GM23338 (cell line): ENCODE data around the gene MTR. TPM values are rescaled to one million over a fixed set of nuclear protein-coding genes. Genes with fewer than 3 reads are reported as not detected.

Source experiments
- ATAC-seq: fragments of 200-7000 bp; cut with Tn5 transposase; 3 replicates; pipeline ENCODE4 v1.9.1; 2020
- DNase-seq: peaks from one replicate; pipeline ENCODE4 v3.0.0-alpha.2; 2015; ENCODE audit warnings: low spot score
- H2AFZ ChIP-seq: fragments of 200-600 bp; sonication (generic); 2 replicates; pipeline ENCODE4 v1.8.0; 2016; ENCODE audit warnings: antibody characterized with exemption, mild to moderate bottlenecking, moderate library complexity
- H3F3A ChIP-seq: fragments of 200-600 bp; sonication (generic); replicated peaks from 2 replicates; pipeline ENCODE4 v1.8.0; 2017; ENCODE audit warnings: antibody characterized with exemption, mixed run types, low read depth
- H3K27ac ChIP-seq: fragments of 200-600 bp; sonication (generic); 2 replicates; pipeline ENCODE4 v1.6.1; 2016; ENCODE audit warnings: low read depth
- H3K27me3 ChIP-seq: fragments of 200-600 bp; sonication (generic); 2 replicates; pipeline ENCODE4 v1.8.0; 2016; ENCODE audit warnings: mild to moderate bottlenecking, mixed run types, moderate library complexity; ENCODE audit not compliant: insufficient read depth
- H3K36me3 ChIP-seq: fragments of 200-600 bp; sonication (generic); 2 replicates; pipeline ENCODE4 v1.8.0; 2016; ENCODE audit warnings: mild to moderate bottlenecking; ENCODE audit not compliant: insufficient read depth
- H3K4me1 ChIP-seq: fragments of 200-600 bp; sonication (generic); 2 replicates; pipeline ENCODE4 v1.8.0; 2016; ENCODE audit warnings: mild to moderate bottlenecking, moderate library complexity; ENCODE audit not compliant: insufficient read depth
- H3K4me2 ChIP-seq: fragments of 200-600 bp; sonication (generic); 2 replicates; pipeline ENCODE4 v1.7.1; 2017; ENCODE audit warnings: mixed run types
- H3K4me3 ChIP-seq: fragments of 200-600 bp; sonication (generic); 2 replicates; pipeline ENCODE4 v1.6.1; 2016; ENCODE audit warnings: mixed run types
- H3K79me2 ChIP-seq: fragments of 200-600 bp; sonication (generic); replicated peaks from 2 replicates; pipeline ENCODE4 v1.8.0; 2017; ENCODE audit warnings: mild to moderate bottlenecking; ENCODE audit not compliant: insufficient read depth
- H3K9me2 ChIP-seq: fragments of 200-600 bp; sonication (generic); 2 replicates; pipeline ENCODE4 v1.8.0; 2017; ENCODE audit not compliant: insufficient read depth
- H4K20me1 ChIP-seq: fragments of 200-600 bp; sonication (generic); replicated peaks from 2 replicates; pipeline ENCODE4 v1.8.0; 2017; ENCODE audit warnings: mild to moderate bottlenecking; ENCODE audit not compliant: insufficient read depth
- H3K27ac Mint-ChIP-seq: 2 replicates; pipeline ENCODE4 v1.8.0; 2020; ENCODE audit warnings: inconsistent platforms, mild to moderate bottlenecking, moderate library complexity, mixed read lengths
- H3K27me3 Mint-ChIP-seq: 3 replicates; pipeline ENCODE4 v1.8.0; 2022; ENCODE audit warnings: low read depth, mild to moderate bottlenecking, moderate library complexity, mixed read lengths, inconsistent platforms; ENCODE audit not compliant: insufficient read depth, poor library complexity
- H3K36me3 Mint-ChIP-seq: 3 replicates; pipeline ENCODE4 v1.8.0; 2021; ENCODE audit warnings: low read depth, mild to moderate bottlenecking, inconsistent platforms, moderate library complexity, mixed read lengths
- H3K4me1 Mint-ChIP-seq: 3 replicates; pipeline ENCODE4 v1.8.0; 2020; ENCODE audit warnings: mild to moderate bottlenecking, inconsistent platforms, mixed read lengths
- H3K4me3 Mint-ChIP-seq: 3 replicates; pipeline ENCODE4 v1.8.0; 2021; ENCODE audit warnings: moderate library complexity, mild to moderate bottlenecking, inconsistent platforms, mixed read lengths
- H3K9me3 Mint-ChIP-seq: 3 replicates; pipeline ENCODE4 v1.8.0; 2020; ENCODE audit warnings: moderate library complexity, mild to moderate bottlenecking, inconsistent platforms, mixed read lengths
- CREB1 ChIP-seq: fragments of 250-450 bp; sonication (Bioruptor Pico); IDR thresholded peaks from 2 replicates; pipeline ENCODE4 v1.5.0; 2020; ENCODE audit warnings: low read depth, mild to moderate bottlenecking, moderate library complexity
- ETS1 ChIP-seq: IDR thresholded peaks from 2 replicates; pipeline ENCODE4 v1.6.1; 2016; ENCODE audit warnings: antibody characterized with exemption
- EZH2 ChIP-seq: fragments of 200-600 bp; sonication (generic); IDR thresholded peaks from one replicate; pipeline ENCODE4 v1.8.0; 2017; ENCODE audit warnings: antibody characterized with exemption, mild to moderate bottlenecking, low read depth; ENCODE audit not compliant: unreplicated experiment
- EZH2phosphoT487 ChIP-seq: fragments of 200-600 bp; sonication (generic); IDR thresholded peaks from one replicate; pipeline ENCODE4 v1.8.1; 2018; ENCODE audit warnings: antibody characterized with exemption; ENCODE audit not compliant: unreplicated experiment
- JUNB ChIP-seq: IDR thresholded peaks from one replicate; pipeline ENCODE4 v1.6.1; 2016; ENCODE audit warnings: antibody characterized with exemption; ENCODE audit not compliant: unreplicated experiment
- REST ChIP-seq: IDR thresholded peaks from one replicate; pipeline ENCODE4 v1.6.1; 2018; ENCODE audit warnings: antibody characterized with exemption; ENCODE audit not compliant: unreplicated experiment
- ZNF331 ChIP-seq: fragments of 250-450 bp; sonication (Bioruptor Pico); IDR thresholded peaks from 2 replicates; pipeline ENCODE4 v1.5.0; 2020; ENCODE audit warnings: low read depth, mild to moderate bottlenecking, moderate library complexity
- polyA plus RNA-seq: library from polyadenylated mRNA; unstranded; fragments of >200 nt; fragmentation: Nextera tagmentation; extraction: Ambion mirVana; gene quantifications from 2 replicates; pipeline ENCODE4 v1.2.1, GENCODE V29; 2016
- total RNA-seq: library from RNA; depleted of rRNA; stranded (reverse); fragments of >200 nt; shearing (Covaris generic); gene quantifications from 2 replicates; pipeline ENCODE4 v1.2.3, GENCODE V29; 2014

The MTR gene
- total and polyA plus RNA-seq, 2 experiments from 2014 or later, result 6.4 to 20.0 TPM

- Histone ChIP-seq H3K4me1 (no peaks in the 10 kb centered on the region), H3F3A (no peaks in the 10 kb centered on the region), H3K36me3 (no peaks in the 10 kb centered on the region), H3K27me3 (no peaks in the 10 kb centered on the region), H4K20me1 (no peaks in the 10 kb centered on the region), H3K27ac (no peak overlapping the region), H2AFZ (no peak overlapping the region), H3K79me2 (no peaks in the 10 kb centered on the region), H3K9me2 (no peaks in the 10 kb centered on the region), H3K4me2 (no peak overlapping the region), H3K4me3 (no peak overlapping the region)
- ATAC-seq, result no peak
- peaks cover 1% of the 10 kb centered on the region for H3K27me3 Mint-ChIP-seq
- no peak for DNase-seq
- H3K36me3 Mint-ChIP-seq, result peaks cover 4% of the 10 kb centered on the region; the same call in 2 of the 3 replicates
- no peaks in the 10 kb centered on the region for H3K4me1 Mint-ChIP-seq
- no peak overlapping the region for H3K27ac Mint-ChIP-seq
- no peak for TF ChIP-seq EZH2
- TF ChIP-seq REST, result no peak
- peaks cover 11% of the 10 kb centered on the region for H3K9me3 Mint-ChIP-seq
- H3K4me3 Mint-ChIP-seq, result no peak overlapping the region
Measured at GRCh38 chr1:236907205-236907604, 112.1 kb downstream of the MTR start.

GRCh38 chr1:236908669-236909068 is 113.6 kb downstream of the MTR start:
- H3F3A ChIP-seq, result no peaks in the 10 kb centered on the region
- H3K4me1 ChIP-seq, result no peaks in the 10 kb centered on the region
- H2AFZ ChIP-seq, result no peak overlapping the region
- no peak overlapping the region for H3K4me2 ChIP-seq
- no peaks in the 10 kb centered on the region for H3K79me2 ChIP-seq
- ATAC-seq, result no peak
- Mint-ChIP-seq H3K27ac (no peak overlapping the region), H3K4me3 (no peak overlapping the region), H3K27me3 (no peaks in the 10 kb centered on the region), H3K4me1 (no peaks in the 10 kb centered on the region), H3K36me3 (0 out of 3 replicates have a peak, but pooled peaks cover 3% of the 10 kb centered on the region), H3K9me3 (peaks cover 11% of the 10 kb centered on the region)
- DNase-seq, result no peak
- H4K20me1 ChIP-seq, result no peaks in the 10 kb centered on the region
- no peaks in the 10 kb centered on the region for H3K27me3 ChIP-seq
- H3K9me2 ChIP-seq, result 0 out of 2 replicates have a peak, but pooled peaks cover 2% of the 10 kb centered on the region
- no peak overlapping the region for H3K27ac ChIP-seq
- no peaks in the 10 kb centered on the region for H3K36me3 ChIP-seq
- H3K4me3 ChIP-seq, result no peak overlapping the region
- TF ChIP-seq JUNB (no peak), ETS1 (no peak), EZH2phosphoT487 (no peak), ZNF331 (CRISPR knock-in tag) (no peak), EZH2 (no peak), CREB1 (no peak), REST (no peak)
